Measurements from ENCODE around the gene ATP8A2. TPM values are rescaled to one million over a fixed set of nuclear protein-coding genes. Genes with fewer than 3 reads are reported as not detected.
A peak's percentile ranks its signal among the peaks of the same experiment; 100 is the strongest.

ATP8A2 gene
- polyA plus RNA-seq, 6 donors from 2014 or later, result 0.03 TPM; not detected in 5

DNA sequence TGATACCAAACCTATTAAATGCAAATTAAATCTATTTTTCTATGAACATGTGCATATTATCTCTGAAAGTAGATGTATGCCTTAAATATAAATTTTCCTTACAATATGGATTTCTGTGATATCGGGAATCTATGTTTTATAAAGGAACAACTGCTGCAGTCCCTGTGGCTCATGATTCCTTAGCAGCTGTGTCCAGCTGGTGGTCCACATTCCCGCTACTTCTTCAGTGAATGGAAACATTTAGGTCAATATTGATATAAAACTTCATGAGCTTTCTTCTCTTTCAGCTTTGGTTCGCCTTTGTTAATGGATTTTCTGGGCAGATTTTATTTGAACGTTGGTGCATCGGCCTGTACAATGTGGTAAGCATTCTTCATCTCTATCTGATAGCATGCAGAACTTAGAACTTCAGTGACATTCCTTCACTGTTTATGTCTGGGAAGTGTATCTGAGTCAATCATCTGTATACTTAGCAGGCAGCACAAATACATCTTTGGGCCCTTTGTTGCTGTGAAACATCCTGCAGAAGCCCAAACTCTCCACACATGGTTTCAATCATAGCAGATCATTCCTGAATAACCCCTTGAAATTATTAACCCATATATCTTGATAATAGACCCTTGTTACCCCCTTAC, 456.2 kb downstream of the ATP8A2 start:
- Mint-ChIP-seq H3K27me3 (peaks cover 8 to 17% (median 10%) of the 10 kb centered on the region in 3 donors), H3K4me1 (no peaks in the 10 kb centered on the region), H3K9me3 (peaks cover 0 to 12% (median 5%) of the 10 kb centered on the region in 7 donors), H3K27ac (no peak overlapping the region), H3K4me3 (no peak overlapping the region), H3K36me3 (no peaks in the 10 kb centered on the region)
- ATAC-seq (ENCODE audit: low read depth in 2 of 2) (no peak), DNase-seq (no peak)

DNA sequence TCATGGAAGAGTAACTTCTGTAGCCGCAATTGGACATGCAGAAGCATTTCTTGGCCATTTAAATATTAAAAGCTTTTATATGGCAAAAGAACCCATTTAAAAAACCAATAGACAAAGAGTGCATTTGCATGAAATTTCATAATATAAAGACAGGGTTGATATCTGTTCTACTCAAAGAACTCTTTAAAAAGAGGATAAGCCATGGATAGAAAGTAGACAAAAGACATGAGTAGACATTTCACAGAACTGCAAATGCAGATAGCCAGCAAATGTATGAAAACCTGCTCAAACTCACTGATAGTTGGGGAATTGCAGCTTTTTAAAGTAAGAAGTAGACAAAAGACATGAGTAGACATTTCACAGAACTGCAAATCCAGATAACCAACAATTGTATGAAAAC, 462.0 kb downstream of the ATP8A2 start:
- Mint-ChIP-seq H3K9me3 (peaks cover 0 to 2% (median 0%) of the 10 kb centered on the region in 7 donors), H3K36me3 (no peaks in the 10 kb centered on the region), H3K27ac (no peak overlapping the region), H3K4me1 (no peaks in the 10 kb centered on the region), H3K4me3 (no peak overlapping the region), H3K27me3 (peaks cover 9 to 16% (median 10%) of the 10 kb centered on the region in 3 donors)
- DNase-seq, result no peak
- no peak for ATAC-seq (ENCODE audit: low read depth in 2 of 2)

DNA sequence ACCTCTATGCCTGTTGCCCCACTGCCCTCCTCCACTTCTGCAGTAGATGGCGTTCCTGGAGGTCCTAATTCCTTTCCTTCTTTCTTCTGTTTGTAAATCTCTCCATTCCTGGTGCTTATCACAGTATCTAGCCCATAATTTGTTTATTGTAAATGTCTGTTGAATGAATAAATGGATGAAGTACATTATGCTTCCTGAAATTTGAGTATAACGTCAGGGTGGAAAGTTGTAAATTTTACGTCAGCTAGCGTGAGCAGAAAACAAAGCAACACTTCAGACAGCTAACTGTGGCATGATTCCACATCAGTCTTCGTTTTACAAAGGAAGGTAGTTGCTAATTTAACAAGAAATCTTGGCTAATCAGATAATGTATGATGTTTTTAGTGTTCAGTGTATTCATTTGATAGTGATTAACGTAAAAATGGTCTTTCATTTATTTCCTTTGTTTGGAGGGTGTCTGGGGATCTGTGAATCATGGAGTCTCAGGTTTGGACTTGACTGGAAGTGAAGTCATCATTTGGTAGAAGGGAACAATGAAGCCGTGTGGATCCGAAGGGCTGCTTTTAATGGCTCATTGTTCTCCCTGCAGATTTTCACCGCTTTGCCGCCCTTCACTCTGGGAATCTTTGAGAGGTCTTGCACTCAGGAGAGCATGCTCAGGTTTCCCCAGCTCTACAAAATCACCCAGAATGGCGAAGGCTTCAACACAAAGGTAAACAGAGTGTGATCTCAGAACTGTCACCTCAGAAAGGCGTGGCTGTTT, 465.0 kb downstream of the ATP8A2 start:
- Mint-ChIP-seq H3K4me3 (peak overlapping the region in 1 of 8 donors; percentile 21), H3K36me3 (peaks cover 0 to 3% of the 10 kb centered on the region in 2 donors), H3K4me1 (no peaks in the 10 kb centered on the region), H3K27ac (no peak overlapping the region), H3K9me3 (peaks cover 0 to 2% (median 0%) of the 10 kb centered on the region in 7 donors), H3K27me3 (peaks cover 8 to 17% (median 14%) of the 10 kb centered on the region in 3 donors)
- ATAC-seq (ENCODE audit: low read depth in 2 of 2) (no peak), DNase-seq (no peak)

DNA sequence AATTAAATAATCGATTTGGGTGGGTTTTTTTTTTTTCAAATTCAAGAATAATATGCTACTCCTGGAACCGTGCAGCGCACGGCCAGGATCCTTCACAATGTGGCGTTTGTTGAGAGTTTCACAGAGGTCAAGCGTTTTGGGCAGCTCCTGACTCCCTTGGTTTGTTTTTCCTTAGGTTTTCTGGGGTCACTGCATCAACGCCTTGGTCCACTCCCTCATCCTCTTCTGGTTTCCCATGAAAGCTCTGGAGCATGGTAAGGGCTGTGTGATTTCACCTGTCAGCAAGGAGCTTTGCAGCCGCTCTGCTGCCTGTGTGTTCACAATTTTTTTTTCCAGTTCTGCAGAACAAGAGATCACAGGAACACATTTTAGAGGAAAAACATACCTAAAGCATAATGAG, 467.6 kb downstream of the ATP8A2 start:
- peaks cover 0 to 8% (median 6%) of the 10 kb centered on the region in 3 donors for H3K4me1 Mint-ChIP-seq
- peaks cover 0 to 3% (median 0%) of the 10 kb centered on the region in 7 donors for H3K9me3 Mint-ChIP-seq
- peaks cover 12 to 25% (median 20%) of the 10 kb centered on the region in 3 donors for H3K27me3 Mint-ChIP-seq
- no peak overlapping the region for H3K27ac Mint-ChIP-seq
- peaks cover 0 to 10% of the 10 kb centered on the region in 2 donors for H3K36me3 Mint-ChIP-seq
- DNase-seq (no peak), ATAC-seq (ENCODE audit: low read depth in 2 of 2) (no peak)
- H3K4me3 Mint-ChIP-seq, result no peak overlapping the region

DNA sequence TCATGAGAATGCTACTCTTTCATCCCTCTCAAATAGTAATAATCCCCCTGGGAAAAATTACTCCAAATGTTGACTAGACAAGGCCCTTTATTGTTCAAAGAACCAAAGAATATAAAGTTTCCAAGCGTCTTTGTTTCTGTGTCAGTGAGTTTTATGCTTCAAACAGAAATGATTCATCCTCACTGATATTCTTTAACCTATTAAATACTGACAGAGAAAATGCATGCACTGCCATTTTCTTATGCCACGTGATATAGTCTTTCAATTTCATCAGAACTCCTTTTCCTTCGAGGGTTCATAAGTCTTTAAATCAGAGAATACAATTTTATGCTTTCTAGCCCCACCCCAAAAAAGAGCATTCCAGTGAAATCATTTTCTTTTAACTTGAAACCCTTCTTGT, 468.5 kb downstream of the ATP8A2 start:
- Mint-ChIP-seq H3K4me1 (peaks cover 0 to 12% (median 6%) of the 10 kb centered on the region in 3 donors), H3K27me3 (peaks cover 7 to 20% (median 17%) of the 10 kb centered on the region in 3 donors), H3K27ac (no peak overlapping the region), H3K36me3 (peaks cover 0 to 10% of the 10 kb centered on the region in 2 donors), H3K9me3 (peaks cover 0 to 3% (median 0%) of the 10 kb centered on the region in 7 donors), H3K4me3 (no peak overlapping the region)
- ATAC-seq (ENCODE audit: low read depth in 2 of 2), result no peak
- DNase-seq, result no peak

DNA sequence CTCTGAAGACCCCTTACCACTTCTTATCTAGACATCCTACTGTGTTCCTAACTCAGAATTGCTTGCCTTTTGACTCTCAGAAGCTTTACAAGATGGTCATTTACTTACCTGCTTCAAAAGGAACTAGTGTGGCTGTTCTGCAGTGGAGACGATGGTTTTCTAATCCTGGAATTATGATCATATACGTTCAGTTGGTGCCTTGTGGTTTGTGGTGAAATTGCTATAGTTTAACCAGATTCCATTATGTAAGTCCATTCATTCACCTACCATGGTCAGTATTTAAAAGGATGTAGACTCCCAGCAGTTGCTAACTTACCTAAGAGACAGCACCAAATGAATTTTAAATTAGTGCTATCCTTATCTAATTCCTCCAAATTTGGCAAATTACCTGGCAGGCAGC, 469.2 kb downstream of the ATP8A2 start:
- Mint-ChIP-seq H3K36me3 (peaks cover 0 to 10% of the 10 kb centered on the region in 2 donors), H3K27ac (no peak overlapping the region), H3K9me3 (peaks cover 0 to 3% (median 0%) of the 10 kb centered on the region in 7 donors), H3K4me3 (no peak overlapping the region), H3K4me1 (peaks cover 0 to 16% (median 6%) of the 10 kb centered on the region in 3 donors), H3K27me3 (peaks cover 7 to 20% (median 17%) of the 10 kb centered on the region in 3 donors)
- no peak for DNase-seq
- ATAC-seq (ENCODE audit: low read depth in 2 of 2), result no peak

DNA sequence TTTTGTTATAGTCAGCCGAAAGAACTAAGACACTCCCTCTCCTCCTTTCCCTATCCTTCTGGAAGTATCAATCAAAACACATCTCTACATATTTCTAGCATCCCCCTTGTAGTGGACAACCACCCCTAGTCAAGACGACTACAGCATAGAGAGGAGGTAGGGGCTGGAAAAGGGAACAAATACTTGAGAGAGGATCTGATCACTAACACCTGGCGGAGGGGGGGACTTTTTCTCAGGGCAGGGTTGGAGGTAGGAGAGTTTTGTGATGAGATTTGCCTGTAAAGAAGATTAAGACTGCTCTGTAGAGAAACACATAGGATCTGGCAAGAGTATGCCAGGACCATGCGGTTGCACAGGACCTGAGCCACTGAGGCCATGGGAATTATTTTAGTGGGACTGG, 471.9 kb downstream of the ATP8A2 start:
- peaks cover 11 to 44% (median 20%) of the 10 kb centered on the region in 3 donors for H3K4me1 Mint-ChIP-seq
- H3K27ac Mint-ChIP-seq, result peak overlapping the region in 2 of 6 donors; percentile 21 to 42
- no peak overlapping the region for H3K4me3 Mint-ChIP-seq
- H3K27me3 Mint-ChIP-seq, result peaks cover 7 to 10% (median 9%) of the 10 kb centered on the region in 3 donors
- DNase-seq (no peak), ATAC-seq (ENCODE audit: low read depth in 2 of 2) (peak in 1 of 2 donors; percentile 35)
- peaks cover 0 to 3% (median 0%) of the 10 kb centered on the region in 7 donors for H3K9me3 Mint-ChIP-seq
- peaks cover 0 to 10% of the 10 kb centered on the region in 2 donors for H3K36me3 Mint-ChIP-seq

DNA sequence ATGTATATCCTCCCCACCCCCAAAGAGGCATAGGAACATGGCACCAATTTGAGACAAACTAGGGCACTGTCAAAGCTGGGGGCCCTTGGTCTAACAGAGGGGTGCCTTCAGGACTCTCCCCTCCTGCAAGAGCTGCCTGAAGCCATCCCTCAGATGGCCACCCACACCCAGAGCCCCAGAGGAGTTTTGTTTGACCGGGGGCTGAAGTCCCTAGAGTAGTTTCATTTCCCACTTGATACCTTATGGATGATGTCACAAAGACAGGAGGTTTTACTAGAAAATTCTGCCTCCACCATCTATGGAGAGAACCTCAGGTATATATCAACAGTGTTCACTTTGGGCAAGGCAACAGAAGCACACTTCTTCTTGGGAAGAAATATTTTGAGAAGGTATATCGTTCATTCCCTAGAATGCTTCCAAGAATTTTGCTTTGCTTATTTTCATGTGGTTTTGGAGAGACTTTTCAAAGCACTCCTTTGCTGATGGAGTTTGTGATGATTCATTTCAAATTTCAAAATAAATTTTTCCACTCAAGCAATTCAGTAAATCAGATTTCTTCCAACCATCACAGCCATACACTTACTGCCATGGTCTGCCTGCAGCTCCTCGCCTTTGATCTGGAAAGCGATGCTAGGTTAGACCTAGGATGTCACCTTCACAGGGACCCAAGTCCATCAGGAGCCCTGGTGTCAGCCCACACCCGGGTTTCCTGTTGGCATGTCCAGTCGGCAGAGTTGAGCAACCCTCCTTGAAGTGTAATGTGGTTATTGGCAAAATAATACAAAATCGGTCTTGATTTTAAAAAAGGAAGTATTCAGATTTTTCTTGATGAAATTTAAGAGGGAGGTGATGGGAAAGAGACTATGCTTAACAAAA, 473.0 kb downstream of the ATP8A2 start:
- Mint-ChIP-seq H3K4me3 (no peak overlapping the region), H3K36me3 (peaks cover 0 to 10% of the 10 kb centered on the region in 2 donors), H3K4me1 (peaks cover 15 to 54% (median 26%) of the 10 kb centered on the region in 3 donors), H3K9me3 (peaks cover 0 to 3% (median 0%) of the 10 kb centered on the region in 7 donors), H3K27ac (no peak overlapping the region), H3K27me3 (peaks cover 7 to 10% (median 9%) of the 10 kb centered on the region in 3 donors)
- DNase-seq (no peak), ATAC-seq (ENCODE audit: low read depth in 2 of 2) (no peak)

DNA sequence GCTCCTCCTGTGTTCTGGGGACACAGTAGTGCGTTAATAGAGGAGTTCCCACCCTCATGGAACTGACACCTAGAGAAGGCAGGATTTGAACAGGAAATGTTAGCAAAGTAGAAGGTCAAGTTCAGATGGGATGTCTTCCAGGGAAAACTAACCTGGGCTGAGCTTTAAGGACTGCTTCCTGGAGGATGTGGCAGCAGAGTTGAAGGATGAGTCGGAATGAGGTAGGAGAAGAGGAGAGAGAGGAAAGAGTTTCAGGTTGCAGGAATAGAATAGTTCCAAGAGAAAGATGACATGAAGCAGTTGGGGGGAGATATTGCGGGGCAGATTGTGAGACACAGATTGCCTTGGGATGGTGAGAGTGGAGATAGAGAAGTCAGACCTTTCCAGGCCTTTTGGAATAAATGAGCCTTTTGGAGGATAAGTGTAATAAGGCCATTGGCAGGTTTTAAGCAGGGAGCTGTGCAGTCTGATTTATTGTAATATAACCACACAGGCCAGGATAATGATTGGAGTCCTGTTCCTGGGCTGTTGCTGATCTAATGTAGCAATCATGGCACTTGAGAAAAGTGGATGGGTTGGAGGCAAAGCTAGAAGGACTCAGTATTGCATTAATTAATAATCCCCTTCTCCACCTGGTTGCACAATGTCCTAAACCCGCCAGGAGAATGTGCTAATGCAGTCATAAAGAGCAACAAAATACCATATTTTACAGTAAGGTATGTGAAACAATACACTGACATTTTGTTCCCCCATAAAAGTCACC, 474.6 kb downstream of the ATP8A2 start:
- peaks cover 0 to 10% of the 10 kb centered on the region in 2 donors for H3K36me3 Mint-ChIP-seq
- peaks cover 15 to 70% (median 30%) of the 10 kb centered on the region in 3 donors for H3K4me1 Mint-ChIP-seq
- H3K9me3 Mint-ChIP-seq, result peaks cover 0 to 3% (median 0%) of the 10 kb centered on the region in 7 donors
- peak overlapping the region in 4 of 8 donors; percentile 13 to 64 (median 30) for H3K4me3 Mint-ChIP-seq
- ATAC-seq (ENCODE audit: low read depth in 2 of 2) (no peak), DNase-seq (no peak)
- peaks cover 7 to 9% (median 9%) of the 10 kb centered on the region in 3 donors for H3K27me3 Mint-ChIP-seq
- H3K27ac Mint-ChIP-seq, result peak overlapping the region in 4 of 6 donors; percentile 5 to 42 (median 24)

DNA sequence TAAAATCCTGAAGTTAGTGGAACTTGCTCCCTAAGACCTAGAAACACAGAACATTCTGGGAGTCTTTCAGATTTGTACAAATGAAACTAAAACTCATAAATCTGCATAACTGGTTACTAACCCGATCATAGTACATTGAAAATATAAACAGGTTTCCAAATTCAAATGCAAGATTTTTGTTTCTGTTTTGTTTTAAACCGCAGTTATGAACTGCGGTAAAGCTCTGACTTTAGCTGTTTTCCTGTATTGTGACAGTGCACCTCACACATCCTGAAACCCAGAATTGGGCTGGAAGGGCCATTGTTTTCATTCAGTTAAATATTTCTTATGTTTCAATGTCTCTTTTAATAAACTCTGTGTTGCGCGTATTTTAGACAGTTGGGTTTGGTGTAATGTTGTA, 475.4 kb downstream of the ATP8A2 start:
- Mint-ChIP-seq H3K9me3 (no peaks in the 10 kb centered on the region), H3K36me3 (peaks cover 0 to 3% of the 10 kb centered on the region in 2 donors), H3K27me3 (peaks cover under 1 to 4% (median 2%) of the 10 kb centered on the region in 3 donors), H3K4me1 (peaks cover 15 to 74% (median 30%) of the 10 kb centered on the region in 3 donors), H3K27ac (peak overlapping the region in 3 of 6 donors; percentile 42 to 85 (median 62)), H3K4me3 (peak overlapping the region in 5 of 8 donors; percentile 13 to 40 (median 30))
- ATAC-seq (ENCODE audit: low read depth in 2 of 2) (peak; percentile 54 to 59), DNase-seq (peak; percentile 29)

DNA sequence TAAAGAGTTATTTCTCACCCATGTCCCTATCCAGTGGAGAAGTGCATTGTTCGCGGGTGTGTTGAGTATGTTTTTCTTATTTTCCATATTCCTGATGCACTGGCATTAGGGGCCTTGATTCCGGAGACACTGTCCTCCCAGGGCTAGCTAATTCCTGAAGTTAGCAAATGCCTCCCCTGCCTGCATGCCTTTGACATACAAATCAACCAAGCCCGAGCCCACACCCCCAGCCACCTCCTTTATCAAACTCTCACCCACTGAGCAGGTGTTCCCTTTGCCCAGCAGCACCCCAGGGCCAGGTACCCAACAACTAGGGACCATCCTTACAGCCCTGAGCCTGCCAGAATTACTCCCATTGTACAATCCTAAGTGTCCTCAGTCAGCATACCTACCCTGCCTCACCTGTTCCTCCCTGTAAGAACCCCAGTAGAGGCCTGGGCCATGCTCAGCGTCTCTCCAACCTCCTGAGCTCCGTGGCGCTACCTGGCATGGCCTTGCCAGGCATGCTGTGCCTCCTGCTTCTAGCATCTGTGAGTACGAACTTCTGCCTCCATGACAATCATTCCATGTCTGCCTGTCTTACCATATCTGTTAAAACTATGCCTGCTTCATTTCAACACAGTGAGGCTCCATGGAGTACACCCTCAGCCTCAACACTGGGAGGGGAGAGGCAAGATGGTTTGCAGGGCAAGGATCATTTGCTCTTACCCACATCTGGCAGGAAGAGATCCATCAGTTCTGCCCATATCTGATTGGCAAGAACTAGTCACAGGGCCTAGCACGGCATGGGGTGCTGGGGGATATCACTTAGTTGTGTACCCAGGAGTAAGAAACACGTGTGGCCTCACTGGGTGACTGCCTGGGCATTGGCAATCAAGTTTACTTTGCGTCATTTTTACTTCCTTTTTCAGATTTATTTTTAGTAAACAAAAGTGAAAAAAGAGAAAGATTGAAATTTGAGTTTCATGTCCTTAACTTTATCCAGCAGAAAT, 476.2 kb downstream of the ATP8A2 start:
- peak; percentile 81 to 83 for ATAC-seq (ENCODE audit: low read depth in 2 of 2)
- peak; percentile 39 for DNase-seq
- no peaks in the 10 kb centered on the region for H3K27me3 Mint-ChIP-seq
- H3K4me1 Mint-ChIP-seq, result peaks cover 15 to 80% (median 30%) of the 10 kb centered on the region in 3 donors
- H3K27ac Mint-ChIP-seq, result peak overlapping the region; percentile 29 to 94 (median 86)
- peak overlapping the region in 7 of 8 donors; percentile 16 to 80 (median 42) for H3K4me3 Mint-ChIP-seq
- H3K36me3 Mint-ChIP-seq, result no peaks in the 10 kb centered on the region
- no peaks in the 10 kb centered on the region for H3K9me3 Mint-ChIP-seq

Measured in naive B cell (primary cell).